SU-DHL-6 (cell line): Measurements from ENCODE around the gene SLC16A12.

ENCODE experiments used
- CTCF ChIP-seq: fragments of 200-600 bp; sonication (generic); IDR thresholded peaks from one replicate; pipeline ENCODE4 v1.5.1; 2017; ENCODE audit warnings: antibody characterized with exemption, mild to moderate bottlenecking, low read length, moderate library complexity; ENCODE audit not compliant: insufficient read depth, poor library complexity, severe bottlenecking
- EZH2phosphoT487 ChIP-seq: fragments of 200-600 bp; sonication (generic), shearing (Covaris generic); conservative IDR thresholded peaks from 2 replicates; pipeline ENCODE4 v1.6.1; 2018; ENCODE audit warnings: mild to moderate bottlenecking, antibody characterized with exemption, low read length, moderate library complexity, mixed read lengths

- TF ChIP-seq CTCF, result no peak
- TF ChIP-seq EZH2phosphoT487, result no peak
Measured at GRCh38 chr10:89537364-89537763, 2.0 kb upstream of the SLC16A12 start.
